Measurements from ENCODE around the gene ZNF654. TPM values are rescaled to one million over a fixed set of nuclear protein-coding genes. Genes with fewer than 3 reads are reported as not detected.

The ZNF654 gene
- polyA plus RNA-seq, 1 donor (not counting 4 experiments of a cell fraction or from before 2014, with no cell fraction given): 8.2 TPM

GRCh38 chr3:88166419-88166971 is 107.4 kb downstream of the ZNF654 start:
- Histone ChIP-seq H4K20me1 (ENCODE audit: control insufficient read depth, extremely low read depth, insufficient read depth, low read length) (no peaks in the 10 kb centered on the region), H3K36me3 (ENCODE audit: control insufficient read depth in 2 of 2, extremely low read depth in 1 of 2, insufficient read depth in 2 of 2, low read length in 2 of 2) (no peaks in the 10 kb centered on the region), H3K27ac (ENCODE audit: control insufficient read depth, insufficient read depth, low read length) (no peak overlapping the region), H3K79me2 (ENCODE audit: control insufficient read depth, insufficient read depth, low read length) (no peaks in the 10 kb centered on the region), H3K9ac (ENCODE audit: control insufficient read depth, extremely low read depth, insufficient read depth, low read length) (no peak overlapping the region), H3K9me3 (ENCODE audit: control insufficient read depth, low read depth, low read length) (no peaks in the 10 kb centered on the region), H3K4me1 (ENCODE audit: control insufficient read depth, extremely low read depth, insufficient read depth, low read length) (no peaks in the 10 kb centered on the region), H2AFZ (ENCODE audit: control insufficient read depth, low read length) (no peak overlapping the region), H3K4me3 (ENCODE audit: control insufficient read depth in 2 of 3, extremely low read depth in 1 of 3, insufficient read depth in 2 of 3, low read depth in 1 of 3, low read length in 3 of 3) (no peak overlapping the region), H3K4me2 (ENCODE audit: control insufficient read depth, extremely low read depth, insufficient read depth, low read depth, low read length) (no peak overlapping the region), H3K9me1 (ENCODE audit: control insufficient read depth, extremely low read depth, insufficient read depth, low read length) (no peaks in the 10 kb centered on the region), H3K27me3 (ENCODE audit: control insufficient read depth, extremely low read depth, insufficient read depth, low read length) (no peaks in the 10 kb centered on the region)
- FAIRE-seq (no peak), DNase-seq (ENCODE audit: low read depth, low spot score) (no peak)
- no peak for TF ChIP-seq CTCF (optimal IDR thresholded peaks at IDR 0.05 in 1 of 3, IDR thresholded peaks at IDR 0.05 in 1 of 3, conservative IDR thresholded peaks at IDR 0.05 in 1 of 3; ENCODE audit: extremely low read depth in 1 of 3, insufficient read depth in 2 of 3, low read length in 3 of 3)
- dilution Hi-C loops (cut with MboI; ENCODE audit: extremely low pct_ligation_motif_present, low sequenced_read_pairs): no loop called here

- no peaks in the 10 kb centered on the region for H3K4me1 ChIP-seq (ENCODE audit: control insufficient read depth, extremely low read depth, insufficient read depth, low read length)
- dilution Hi-C loops (cut with MboI; ENCODE audit: extremely low pct_ligation_motif_present, low sequenced_read_pairs): no loop called here
- H2AFZ ChIP-seq (ENCODE audit: control insufficient read depth, low read length): no peak overlapping the region
- no peak for TF ChIP-seq EZH2 (IDR thresholded peaks at IDR 0.05; ENCODE audit: low read length)
- TF ChIP-seq CTCF (optimal IDR thresholded peaks at IDR 0.05 in 1 of 3, IDR thresholded peaks at IDR 0.05 in 1 of 3, conservative IDR thresholded peaks at IDR 0.05 in 1 of 3; ENCODE audit: extremely low read depth in 1 of 3, insufficient read depth in 2 of 3, low read length in 3 of 3): no peak
- H3K9me3 ChIP-seq (ENCODE audit: control insufficient read depth, low read depth, low read length): no peaks in the 10 kb centered on the region
- no peaks in the 10 kb centered on the region for H3K79me2 ChIP-seq (ENCODE audit: control insufficient read depth, insufficient read depth, low read length)
- no peak for FAIRE-seq
- no peak for DNase-seq (ENCODE audit: low read depth, low spot score)
- no peaks in the 10 kb centered on the region for H3K27me3 ChIP-seq (ENCODE audit: control insufficient read depth, extremely low read depth, insufficient read depth, low read length)
- H3K4me3 ChIP-seq (ENCODE audit: control insufficient read depth in 2 of 3, extremely low read depth in 1 of 3, insufficient read depth in 2 of 3, low read depth in 1 of 3, low read length in 3 of 3): no peak overlapping the region
- no peaks in the 10 kb centered on the region for H3K36me3 ChIP-seq (ENCODE audit: control insufficient read depth in 2 of 2, extremely low read depth in 1 of 2, insufficient read depth in 2 of 2, low read length in 2 of 2)
- no peaks in the 10 kb centered on the region for H3K9me1 ChIP-seq (ENCODE audit: control insufficient read depth, extremely low read depth, insufficient read depth, low read length)
- no peak overlapping the region for H3K4me2 ChIP-seq (ENCODE audit: control insufficient read depth, extremely low read depth, insufficient read depth, low read depth, low read length)
- no peak overlapping the region for H3K27ac ChIP-seq (ENCODE audit: control insufficient read depth, insufficient read depth, low read length)
- H4K20me1 ChIP-seq (ENCODE audit: control insufficient read depth, extremely low read depth, insufficient read depth, low read length): no peaks in the 10 kb centered on the region
- H3K9ac ChIP-seq (ENCODE audit: control insufficient read depth, extremely low read depth, insufficient read depth, low read length): no peak overlapping the region
Measured at GRCh38 chr3:88167173-88167572, 108.1 kb downstream of the ZNF654 start.

Data from keratinocyte (primary cell).